Measurements from ENCODE around the gene SMARCA2.

DNA sequence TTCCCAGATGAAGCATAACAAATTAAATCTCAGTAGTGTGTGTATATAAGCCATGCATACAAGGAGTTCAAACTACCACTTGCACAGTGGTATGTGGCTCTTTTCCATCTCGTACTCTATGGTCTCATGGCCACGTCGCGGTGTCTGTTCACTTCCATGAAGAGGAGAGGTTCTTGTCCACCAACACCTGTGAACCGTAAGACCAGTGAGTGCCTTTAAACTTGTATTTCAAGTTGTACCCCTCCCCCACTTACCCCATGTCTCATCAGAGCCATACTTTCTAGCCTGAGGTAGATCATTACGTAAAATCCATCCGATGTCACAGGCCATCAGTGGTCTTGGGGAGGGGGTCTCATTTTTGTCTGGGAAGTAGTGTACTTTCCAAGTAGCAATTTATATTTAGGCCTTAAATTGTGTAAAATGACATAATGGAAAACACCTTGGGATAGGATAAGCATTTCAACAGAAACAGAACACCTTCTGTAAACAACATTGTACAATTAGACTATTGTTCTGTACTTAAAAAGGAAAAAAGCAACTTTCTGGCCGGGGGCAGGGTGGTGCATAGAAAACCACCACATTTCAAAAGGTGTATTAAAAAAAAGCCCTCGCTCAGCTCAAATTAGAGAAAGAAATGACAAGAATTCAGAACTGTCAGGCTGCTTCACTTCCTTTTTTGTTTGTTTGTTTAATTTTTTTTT, 163.0 kb downstream of the SMARCA2 start:
- TF ChIP-seq EP300 (conservative IDR thresholded peaks at IDR 0.05; ENCODE audit: poor library complexity, severe bottlenecking), result no peak
- TF ChIP-seq EZH2 (IDR thresholded peaks at IDR 0.05; ENCODE audit: borderline replicate concordance, insufficient read depth, low read length, poor library complexity, severe bottlenecking), result no peak
- TF ChIP-seq, protein P1, sequence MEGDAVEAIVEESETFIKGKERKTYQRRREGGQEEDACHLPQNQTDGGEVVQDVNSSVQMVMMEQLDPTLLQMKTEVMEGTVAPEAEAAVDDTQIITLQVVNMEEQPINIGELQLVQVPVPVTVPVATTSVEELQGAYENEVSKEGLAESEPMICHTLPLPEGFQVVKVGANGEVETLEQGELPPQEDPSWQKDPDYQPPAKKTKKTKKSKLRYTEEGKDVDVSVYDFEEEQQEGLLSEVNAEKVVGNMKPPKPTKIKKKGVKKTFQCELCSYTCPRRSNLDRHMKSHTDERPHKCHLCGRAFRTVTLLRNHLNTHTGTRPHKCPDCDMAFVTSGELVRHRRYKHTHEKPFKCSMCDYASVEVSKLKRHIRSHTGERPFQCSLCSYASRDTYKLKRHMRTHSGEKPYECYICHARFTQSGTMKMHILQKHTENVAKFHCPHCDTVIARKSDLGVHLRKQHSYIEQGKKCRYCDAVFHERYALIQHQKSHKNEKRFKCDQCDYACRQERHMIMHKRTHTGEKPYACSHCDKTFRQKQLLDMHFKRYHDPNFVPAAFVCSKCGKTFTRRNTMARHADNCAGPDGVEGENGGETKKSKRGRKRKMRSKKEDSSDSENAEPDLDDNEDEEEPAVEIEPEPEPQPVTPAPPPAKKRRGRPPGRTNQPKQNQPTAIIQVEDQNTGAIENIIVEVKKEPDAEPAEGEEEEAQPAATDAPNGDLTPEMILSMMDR (IDR thresholded peaks at IDR 0.05; ENCODE audit: poor library complexity, severe bottlenecking), result no peak
- no peak for TF ChIP-seq SMC3 (conservative IDR thresholded peaks at IDR 0.05; ENCODE audit: poor library complexity)
- no peak for TF ChIP-seq RAD21 (conservative IDR thresholded peaks at IDR 0.05)
- TF ChIP-seq TAF1 (IDR thresholded peaks at IDR 0.05; ENCODE audit: low read depth), result no peak
- TF ChIP-seq MXI1 (conservative IDR thresholded peaks at IDR 0.05; ENCODE audit: poor library complexity, severe bottlenecking), result no peak
- TF ChIP-seq, protein P2, sequence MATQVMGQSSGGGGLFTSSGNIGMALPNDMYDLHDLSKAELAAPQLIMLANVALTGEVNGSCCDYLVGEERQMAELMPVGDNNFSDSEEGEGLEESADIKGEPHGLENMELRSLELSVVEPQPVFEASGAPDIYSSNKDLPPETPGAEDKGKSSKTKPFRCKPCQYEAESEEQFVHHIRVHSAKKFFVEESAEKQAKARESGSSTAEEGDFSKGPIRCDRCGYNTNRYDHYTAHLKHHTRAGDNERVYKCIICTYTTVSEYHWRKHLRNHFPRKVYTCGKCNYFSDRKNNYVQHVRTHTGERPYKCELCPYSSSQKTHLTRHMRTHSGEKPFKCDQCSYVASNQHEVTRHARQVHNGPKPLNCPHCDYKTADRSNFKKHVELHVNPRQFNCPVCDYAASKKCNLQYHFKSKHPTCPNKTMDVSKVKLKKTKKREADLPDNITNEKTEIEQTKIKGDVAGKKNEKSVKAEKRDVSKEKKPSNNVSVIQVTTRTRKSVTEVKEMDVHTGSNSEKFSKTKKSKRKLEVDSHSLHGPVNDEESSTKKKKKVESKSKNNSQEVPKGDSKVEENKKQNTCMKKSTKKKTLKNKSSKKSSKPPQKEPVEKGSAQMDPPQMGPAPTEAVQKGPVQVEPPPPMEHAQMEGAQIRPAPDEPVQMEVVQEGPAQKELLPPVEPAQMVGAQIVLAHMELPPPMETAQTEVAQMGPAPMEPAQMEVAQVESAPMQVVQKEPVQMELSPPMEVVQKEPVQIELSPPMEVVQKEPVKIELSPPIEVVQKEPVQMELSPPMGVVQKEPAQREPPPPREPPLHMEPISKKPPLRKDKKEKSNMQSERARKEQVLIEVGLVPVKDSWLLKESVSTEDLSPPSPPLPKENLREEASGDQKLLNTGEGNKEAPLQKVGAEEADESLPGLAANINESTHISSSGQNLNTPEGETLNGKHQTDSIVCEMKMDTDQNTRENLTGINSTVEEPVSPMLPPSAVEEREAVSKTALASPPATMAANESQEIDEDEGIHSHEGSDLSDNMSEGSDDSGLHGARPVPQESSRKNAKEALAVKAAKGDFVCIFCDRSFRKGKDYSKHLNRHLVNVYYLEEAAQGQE (IDR thresholded peaks at IDR 0.05; ENCODE audit: borderline replicate concordance), result no peak
- no peak for TF ChIP-seq POLR2AphosphoS5 (IDR thresholded peaks at IDR 0.05)
